Body of pancreas (tissue), 4 donors: Measurements from ENCODE around the gene GALT. TPM values are rescaled to one million over a fixed set of nuclear protein-coding genes. Genes with fewer than 3 reads are reported as not detected.

Experiments used
- ATAC-seq: fragments of 150-250 bp; one replicate; pipeline ENCODE4 v1.9.1; 2016
- DNase-seq, 4 donors: peaks; one replicate each; pipeline ENCODE4 v3.0.0-alpha.2; 2019
- H3K27ac ChIP-seq, 4 donors: fragments of 200-600 bp; sonication (generic); 1 replicate in 3 of 4; 2 replicates in 1 of 4; pipeline versions ENCODE4 v1.5.1 to v1.6.1; 2016 to 2019; ENCODE audit warnings: mild to moderate bottlenecking in 1 of 4, mixed read lengths in 1 of 4, moderate library complexity in 1 of 4
- H3K27me3 ChIP-seq, 2 donors: fragments of 200-600 bp; sonication (generic); one replicate each; pipeline ENCODE4 v1.6.0; 2016; ENCODE audit warnings: mild to moderate bottlenecking in 1 of 2
- H3K36me3 ChIP-seq, 2 donors: fragments of 200-600 bp; sonication (generic); replicated peaks in 1 of 2; 2 replicates each; pipeline ENCODE4 v1.5.1; 2016; ENCODE audit warnings: low read depth in 2 of 2; ENCODE audit not compliant: insufficient read depth in 1 of 2
- H3K4me1 ChIP-seq: fragments of 200-600 bp; sonication (generic); one replicate; pipeline ENCODE4 v1.6.0; 2016
- H3K4me3 ChIP-seq, 2 donors: fragments of 200-600 bp; sonication (generic); 1 replicate in 1 of 2; 2 replicates in 1 of 2; pipeline ENCODE4 v1.5.1; 2016 to 2019
- H3K9me3 ChIP-seq, 3 donors: fragments of 200-600 bp; sonication (generic); 1 replicate in 2 of 3; 2 replicates in 1 of 3; pipeline ENCODE4 v1.5.1; 2016
- CTCF ChIP-seq, 7 experiments: fragments of 450-650 bp in 4 of 7; fragments of 200-600 bp in 3 of 7; sonication (generic) in 3 of 7; IDR thresholded peaks; one replicate each; pipeline ENCODE4 v1.5.1; 2016 to 2019; ENCODE audit warnings: antibody characterized with exemption in 7 of 7
- POLR2A ChIP-seq, 3 donors: fragments of 450-650 bp; IDR thresholded peaks; one replicate each; pipeline ENCODE4 v1.6.1; 2016; ENCODE audit warnings: antibody characterized with exemption in 3 of 3, mild to moderate bottlenecking in 2 of 3
- WGBS, 2 donors: methylation state at CpG; one replicate each; pipeline ENCODE4 v1.1.5; 2017; 5-methylcytosine and 5-hydroxymethylcytosine counted together
- intact Hi-C: fragments of 100-400 bp; cut with DNase I; formaldehyde crosslinking; loops from one replicate; pipeline ENCODE4 v1.15.1; 2023
- total RNA-seq, 2 donors: library from RNA; depleted of rRNA; stranded (reverse); fragments of >200 nt; gene quantifications; one replicate each; pipeline ENCODE4 v1.1.0, GENCODE V29; 2016

The GALT gene
- total RNA-seq, 2 donors from 2014 or later = 31.6 to 33.2 TPM

DNA sequence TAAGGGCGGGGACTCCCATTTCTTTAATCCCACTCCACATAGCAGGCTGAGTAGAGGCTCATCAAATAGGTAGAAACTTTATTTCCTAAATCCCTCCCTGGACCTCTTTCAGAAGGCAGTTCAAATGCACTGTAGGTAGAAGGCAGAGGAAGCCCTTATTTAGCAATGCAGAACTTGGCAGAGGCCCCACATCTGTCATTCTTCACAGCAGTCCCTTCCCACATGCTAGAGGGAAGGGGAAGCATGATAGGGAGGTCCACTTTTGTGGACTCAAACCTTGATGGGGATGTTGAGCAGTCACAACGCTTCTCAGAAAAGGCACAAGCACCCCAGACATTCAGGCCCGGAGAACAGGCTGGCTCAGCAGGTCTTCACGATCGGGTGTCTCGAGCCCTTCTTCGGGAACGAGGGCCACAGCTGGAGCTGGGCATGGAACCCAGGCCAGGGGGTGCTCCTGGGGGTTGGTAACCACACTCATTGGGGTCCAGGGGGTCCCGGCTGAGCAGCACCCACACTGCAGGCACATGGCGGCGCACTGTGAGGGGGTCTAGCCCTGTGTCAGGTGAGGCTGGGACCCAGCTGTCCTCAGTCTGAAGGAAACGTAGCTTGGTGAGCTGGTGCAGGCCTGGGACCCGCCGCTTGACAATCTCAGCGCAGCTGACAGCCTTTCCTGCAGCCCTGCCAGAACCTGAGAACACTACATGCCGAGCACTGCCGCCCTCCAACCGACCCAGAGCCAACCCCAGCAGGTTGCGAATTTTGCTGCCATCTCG is 35.9 kb upstream of the GALT start:
- TF ChIP-seq POLR2A (IDR thresholded peaks at IDR 0.05) (no peak), CTCF (IDR thresholded peaks at IDR 0.05) (no peak)
- H3K4me3 ChIP-seq = no peak overlapping the region
- intact Hi-C loops = no loop called here
- 93% methylated on average over 3 to 20 of the region's 20 CpGs for WGBS, 2 donors
- no peaks in the 10 kb centered on the region for H3K9me3 ChIP-seq
- no peak for ATAC-seq
- no peaks in the 10 kb centered on the region for H3K36me3 ChIP-seq
- H3K4me1 ChIP-seq = peaks cover 24% of the 10 kb centered on the region
- H3K27ac ChIP-seq = no peak overlapping the region
- peak in 1 of 4 donors; percentile 32 for DNase-seq
- H3K27me3 ChIP-seq = no peaks in the 10 kb centered on the region

GRCh38 chr9:34611251-34611810 is 35.1 kb upstream of the GALT start:
- no peak for TF ChIP-seq POLR2A (IDR thresholded peaks at IDR 0.05)
- peak; percentile 15 for ATAC-seq
- peak in 1 of 4 donors; percentile 36 for DNase-seq
- Histone ChIP-seq H3K36me3 (peaks cover 0 to under 1% of the 10 kb centered on the region in 2 donors), H3K9me3 (no peaks in the 10 kb centered on the region), H3K27ac (peak overlapping the region; percentile 55 to 75 (median 62)), H3K4me1 (peaks cover 24% of the 10 kb centered on the region), H3K4me3 (peak overlapping the region; percentile 37 to 57), H3K27me3 (no peaks in the 10 kb centered on the region)
- WGBS, 2 donors = 46 to 59% methylated on average over 8 to 10 of the region's 10 CpGs
- intact Hi-C loops = no loop called here

GRCh38 chr9:34611811-34612787 is 34.4 kb upstream of the GALT start, which contains the start of gene RPP25L:
RPP25L (minus strand) TSS chr9:34612097; CDS start chr9:34611296, 801 bp downstream.
- 0% methylated on average over 27 to 77 of the region's 77 CpGs for WGBS, 2 donors

GRCh38 chr9:34612788-34613390 is 33.6 kb upstream of the GALT start:
- Histone ChIP-seq H3K36me3 (peaks cover 5 to 12% of the 10 kb centered on the region in 2 donors), H3K4me3 (peak overlapping the region in 1 of 2 donors; percentile 37), H3K4me1 (peaks cover 24% of the 10 kb centered on the region), H3K9me3 (no peaks in the 10 kb centered on the region), H3K27ac (peak overlapping the region in 2 of 4 donors; percentile 55 to 75), H3K27me3 (no peaks in the 10 kb centered on the region)
- peak; percentile 77 to 82 (median 81) for DNase-seq
- 1 to 2% methylated on average over 15 of the region's 15 CpGs for WGBS, 2 donors
- intact Hi-C loops = no loop called here
- TF ChIP-seq POLR2A (IDR thresholded peaks at IDR 0.05) = no peak
- TF ChIP-seq CTCF (IDR thresholded peaks at IDR 0.05) = peak; percentile 75 to 87 (median 83)
- peak; percentile 70 for ATAC-seq

More at GRCh38 chr9:34611811-34612787, 34.4 kb upstream of the GALT start, which contains the start of gene RPP25L:
- DNase-seq = peak; percentile 79 to 92 (median 88)
- H3K4me1 ChIP-seq = peaks cover 24% of the 10 kb centered on the region
- peaks cover 0 to 6% of the 10 kb centered on the region in 2 donors for H3K36me3 ChIP-seq
- peak within 1 kb of the TSS; percentile 37 to 57 for H3K4me3 ChIP-seq
- peak; percentile 97 for ATAC-seq
- H3K27me3 ChIP-seq = no peaks in the 10 kb centered on the region
- no peaks in the 10 kb centered on the region for H3K9me3 ChIP-seq
- H3K27ac ChIP-seq = peak within 1 kb of the TSS; percentile 55 to 75 (median 62)
- intact Hi-C loops = no loop called here
- TF ChIP-seq CTCF (IDR thresholded peaks at IDR 0.05) (no peak), POLR2A (IDR thresholded peaks at IDR 0.05) (peak; percentile 72 to 84 (median 75))
